Measurements from ENCODE around the gene GON7. TPM values are rescaled to one million over a fixed set of nuclear protein-coding genes. Genes with fewer than 3 reads are reported as not detected.
"Not testable (repeated sequence)": the region's sequence is repeated elsewhere in the genome, so short reads cannot be mapped to it uniquely, and the experiment has no call there.

Gene GON7
- total RNA-seq, 1 donor: 4.6 TPM

DNA sequence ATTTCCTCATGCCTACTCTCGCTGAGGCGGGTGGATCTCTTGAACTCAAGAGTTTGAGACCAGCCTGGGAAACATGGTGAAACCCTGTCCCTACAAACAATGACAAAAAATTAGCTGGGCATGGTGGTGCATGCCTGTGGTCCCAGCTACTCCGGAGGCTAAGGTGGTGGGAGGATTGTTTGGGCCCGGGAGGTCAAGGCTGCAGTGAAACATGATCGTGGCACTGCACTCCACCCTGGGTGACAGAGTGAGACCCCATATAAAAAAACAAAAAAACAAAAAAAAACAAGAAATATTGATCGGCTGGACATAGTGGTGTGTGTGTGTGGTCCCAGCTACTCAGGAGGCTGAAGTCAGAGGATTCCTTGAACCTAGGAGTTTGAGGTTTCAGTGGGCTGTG lies 31.4 kb downstream of the GON7 start:
- H3K9me3 ChIP-seq (ENCODE audit: low read depth, low read length): no peaks in the 10 kb centered on the region
- no peak overlapping the region for H3K4me3 ChIP-seq (ENCODE audit: low read length)
- no peaks in the 10 kb centered on the region for H3K4me1 ChIP-seq (ENCODE audit: insufficient read depth, low read length)
- H3K27me3 ChIP-seq (ENCODE audit: insufficient read depth, low read length): no peaks in the 10 kb centered on the region

DNA sequence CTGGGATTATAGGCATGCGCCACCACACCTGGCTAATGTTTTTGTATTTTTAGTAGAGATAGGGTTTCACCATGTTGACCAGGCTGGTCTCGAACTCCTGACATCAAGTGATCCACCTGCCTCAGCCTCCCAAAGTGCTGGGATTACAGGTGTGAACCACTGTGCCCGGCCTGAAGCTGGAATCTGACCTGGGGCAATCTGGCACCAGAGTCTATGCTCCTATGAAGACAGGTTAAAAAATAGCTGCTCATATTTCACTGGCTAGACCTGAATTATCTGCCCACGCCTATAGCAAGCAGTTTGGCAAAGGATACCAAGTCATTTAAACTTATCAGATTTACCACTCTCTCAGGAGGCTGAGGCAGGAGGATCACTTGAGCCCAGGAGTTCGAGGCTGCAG lies 32.1 kb downstream of the GON7 start:
- not testable (repeated sequence) for H3K27me3 ChIP-seq (ENCODE audit: insufficient read depth, low read length); H3K9me3 ChIP-seq (ENCODE audit: low read depth, low read length); H3K4me3 ChIP-seq (ENCODE audit: low read length); H3K4me1 ChIP-seq (ENCODE audit: insufficient read depth, low read length)

DNA sequence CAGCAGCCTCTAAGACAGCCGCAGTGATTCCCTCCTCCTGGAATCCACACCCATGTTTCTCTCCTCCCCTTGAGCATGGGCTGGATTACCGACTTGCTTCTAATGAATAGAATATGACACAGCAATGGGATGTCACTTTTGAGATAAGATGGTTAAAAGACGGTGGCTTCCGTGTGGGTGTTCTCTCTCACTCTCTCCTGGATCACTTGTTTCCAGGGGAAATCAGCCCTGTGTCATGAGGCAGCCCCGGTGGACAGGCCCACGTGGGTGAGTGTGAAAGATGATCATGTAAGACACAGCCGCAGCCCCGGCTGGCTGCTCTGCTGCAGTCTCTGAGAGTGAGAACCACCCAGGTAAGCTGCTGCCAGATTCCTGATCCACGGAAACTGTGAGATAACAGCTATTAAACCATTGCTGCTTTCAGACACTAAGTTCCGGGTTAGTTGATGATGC lies 32.9 kb downstream of the GON7 start:
- H3K9me3 ChIP-seq (ENCODE audit: low read depth, low read length): no peaks in the 10 kb centered on the region

DNA sequence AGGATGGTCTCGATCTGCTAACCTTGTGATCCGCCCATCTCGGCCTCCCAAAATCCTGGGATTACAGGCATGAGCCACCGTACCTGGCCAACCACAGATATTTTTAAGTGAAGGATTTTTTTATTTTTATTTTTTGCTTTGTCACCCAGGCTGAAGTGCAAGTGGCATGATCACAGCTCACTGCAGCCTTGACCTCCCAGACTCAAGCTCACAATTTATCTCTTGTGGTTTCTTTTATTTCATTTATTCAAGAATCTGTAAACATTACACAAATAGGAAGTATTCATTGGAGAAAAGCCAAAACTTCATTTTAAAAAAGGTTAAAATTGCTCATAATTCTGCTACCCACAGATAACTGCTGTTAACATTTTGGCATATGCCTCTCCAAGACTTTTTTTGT lies 35.5 kb downstream of the GON7 start:
- Histone ChIP-seq H3K4me3 (ENCODE audit: low read length) (no peak overlapping the region), H3K9me3 (ENCODE audit: low read depth, low read length) (no peaks in the 10 kb centered on the region), H3K27me3 (ENCODE audit: insufficient read depth, low read length) (no peaks in the 10 kb centered on the region), H3K4me1 (ENCODE audit: insufficient read depth, low read length) (no peaks in the 10 kb centered on the region)

More for the DNA sequence above, 32.9 kb downstream of the GON7 start:
- Histone ChIP-seq H3K27me3 (ENCODE audit: insufficient read depth, low read length) (no peaks in the 10 kb centered on the region), H3K4me3 (ENCODE audit: low read length) (no peak overlapping the region), H3K4me1 (ENCODE audit: insufficient read depth, low read length) (no peaks in the 10 kb centered on the region)

DNA sequence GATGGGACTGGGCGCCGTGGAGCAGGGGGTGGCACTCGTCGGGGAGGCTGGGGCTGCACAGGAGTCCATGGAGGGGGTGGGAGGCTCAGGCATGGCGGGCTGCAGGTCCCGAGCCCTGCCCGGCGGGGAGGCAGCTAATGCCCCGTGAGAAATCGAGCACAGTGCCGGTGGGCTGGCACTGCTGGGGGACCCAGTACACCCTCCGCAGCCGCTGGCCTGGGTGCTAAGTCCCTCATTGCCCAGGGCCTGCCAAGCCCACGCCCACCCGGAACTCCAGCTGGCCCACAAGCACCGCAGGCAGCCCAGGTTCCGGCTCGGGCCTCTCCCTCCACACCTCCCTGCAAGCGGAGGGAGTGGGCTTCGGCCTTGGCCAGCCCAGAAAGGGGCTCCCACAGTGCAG lies 36.7 kb downstream of the GON7 start:
- not testable (repeated sequence) for H3K9me3 ChIP-seq (ENCODE audit: low read depth, low read length); H3K4me1 ChIP-seq (ENCODE audit: insufficient read depth, low read length); H3K4me3 ChIP-seq (ENCODE audit: low read length); H3K27me3 ChIP-seq (ENCODE audit: insufficient read depth, low read length)

DNA sequence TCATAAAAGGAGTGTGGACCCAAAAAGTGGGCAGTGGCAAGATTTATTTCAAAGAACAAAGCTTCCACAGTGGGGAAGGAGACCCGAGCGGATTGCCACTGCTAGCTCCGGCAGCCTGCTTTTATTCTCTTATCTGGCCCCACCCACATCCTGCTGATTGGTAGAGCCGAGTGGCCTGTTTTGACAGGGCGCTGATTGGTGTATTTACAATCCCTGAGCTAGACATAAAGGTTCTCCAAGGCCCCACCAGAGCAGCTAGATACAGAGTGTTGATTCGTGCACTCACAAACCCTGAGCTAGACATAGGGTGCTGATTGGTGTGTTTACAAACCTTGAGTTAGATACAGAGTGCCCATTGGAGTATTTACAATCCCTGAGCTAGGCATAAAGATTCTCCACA lies 37.2 kb downstream of the GON7 start:
- not testable (repeated sequence) for H3K4me3 ChIP-seq (ENCODE audit: low read length); H3K9me3 ChIP-seq (ENCODE audit: low read depth, low read length); H3K4me1 ChIP-seq (ENCODE audit: insufficient read depth, low read length); H3K27me3 ChIP-seq (ENCODE audit: insufficient read depth, low read length)

DNA sequence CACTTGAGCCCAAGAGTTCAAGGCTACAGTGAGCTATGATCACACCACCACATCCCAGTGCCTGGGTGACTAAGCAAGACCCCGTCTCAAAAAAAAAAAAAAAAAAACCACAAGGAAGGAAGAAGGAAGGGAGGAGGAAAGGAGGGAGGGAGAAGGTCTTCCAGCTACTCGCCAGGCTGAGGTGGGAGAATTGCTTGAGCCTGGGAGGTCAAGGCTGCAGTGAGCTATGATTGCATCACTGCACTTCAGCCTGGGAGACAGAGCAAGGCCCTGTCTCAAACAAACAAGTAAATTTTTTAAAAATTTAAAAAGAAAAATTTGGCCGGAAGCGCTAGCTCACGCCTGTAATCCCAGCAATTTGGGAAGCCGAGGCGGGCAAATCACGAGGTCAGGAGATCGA lies 38.3 kb downstream of the GON7 start:
- H3K4me3 ChIP-seq (ENCODE audit: low read length); H3K4me1 ChIP-seq (ENCODE audit: insufficient read depth, low read length); H3K27me3 ChIP-seq (ENCODE audit: insufficient read depth, low read length); H3K9me3 ChIP-seq (ENCODE audit: low read depth, low read length): not testable (repeated sequence)

DNA sequence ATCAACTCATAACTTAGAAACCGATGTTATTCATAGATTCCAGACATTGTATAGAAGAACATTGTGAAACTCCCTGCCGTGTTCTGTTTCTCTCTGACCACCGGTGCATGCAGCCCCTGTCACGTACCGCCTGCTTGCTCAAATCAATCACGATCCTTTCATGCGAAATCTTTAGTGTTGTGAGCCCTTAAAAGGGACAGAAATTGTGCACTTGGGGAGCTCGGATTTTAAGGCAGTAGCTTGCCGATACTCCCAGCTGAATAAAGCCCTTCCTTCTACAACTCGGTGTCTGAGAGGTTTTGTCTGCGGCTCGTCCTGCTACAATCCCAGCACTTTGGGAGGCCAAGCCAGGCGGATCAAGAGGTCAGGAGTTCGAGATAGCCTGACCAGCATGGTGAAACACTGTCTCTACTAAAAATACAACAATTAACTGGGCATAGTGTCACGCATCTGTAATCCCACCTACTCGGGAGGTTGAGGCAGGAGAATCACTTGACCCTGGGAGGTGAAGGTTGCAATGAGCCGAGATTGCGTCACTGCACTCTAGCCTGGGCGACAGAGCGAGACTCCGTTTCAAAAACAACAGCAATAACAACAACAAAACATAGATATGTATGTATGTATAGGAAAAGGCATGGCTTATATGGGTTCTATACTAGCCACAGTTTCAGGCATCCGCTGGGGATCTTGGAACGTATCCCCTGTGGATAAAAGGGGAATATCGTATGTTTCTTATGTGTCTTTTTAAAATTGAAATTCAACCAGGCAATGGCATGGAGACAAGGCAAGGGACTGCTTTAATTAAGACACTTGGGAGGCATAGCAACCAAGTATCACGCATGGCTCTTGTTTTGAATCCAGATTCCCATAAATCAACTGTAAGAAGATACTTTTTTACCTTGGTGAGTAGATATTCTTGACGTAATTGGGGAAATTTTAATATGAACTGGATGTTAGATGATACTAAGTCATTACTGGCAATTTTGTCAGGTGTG lies 41.3 kb downstream of the GON7 start:
- H3K4me1 ChIP-seq (ENCODE audit: insufficient read depth, low read length): not testable (repeated sequence)

DNA sequence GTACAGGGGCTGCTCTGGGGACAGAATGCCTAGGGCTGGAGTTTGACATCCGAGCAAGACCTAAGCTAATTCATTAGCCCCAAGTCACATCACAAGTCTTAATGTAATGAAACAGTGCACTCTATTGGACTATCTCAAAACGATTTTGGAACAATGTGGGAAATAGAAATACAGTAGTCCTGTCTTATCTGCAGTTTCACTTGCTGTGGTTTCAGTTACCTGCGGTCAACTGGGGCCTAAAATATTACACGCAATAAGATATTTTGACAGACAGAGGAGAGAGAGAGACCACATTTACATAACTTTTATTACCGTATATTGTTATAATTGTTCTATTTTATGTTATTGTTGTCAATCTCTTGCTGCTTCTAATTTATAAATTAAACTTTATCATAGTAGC lies 43.3 kb downstream of the GON7 start:
- H3K27me3 ChIP-seq (ENCODE audit: insufficient read depth, low read length): no peaks in the 10 kb centered on the region
- no peak overlapping the region for H3K4me3 ChIP-seq (ENCODE audit: low read length)
- H3K9me3 ChIP-seq (ENCODE audit: low read depth, low read length): no peaks in the 10 kb centered on the region
- H3K4me1 ChIP-seq (ENCODE audit: insufficient read depth, low read length): no peaks in the 10 kb centered on the region

More for the DNA sequence above, 41.3 kb downstream of the GON7 start:
- not testable (repeated sequence) for H3K4me3 ChIP-seq (ENCODE audit: low read length); H3K9me3 ChIP-seq (ENCODE audit: low read depth, low read length); H3K27me3 ChIP-seq (ENCODE audit: insufficient read depth, low read length)

DNA sequence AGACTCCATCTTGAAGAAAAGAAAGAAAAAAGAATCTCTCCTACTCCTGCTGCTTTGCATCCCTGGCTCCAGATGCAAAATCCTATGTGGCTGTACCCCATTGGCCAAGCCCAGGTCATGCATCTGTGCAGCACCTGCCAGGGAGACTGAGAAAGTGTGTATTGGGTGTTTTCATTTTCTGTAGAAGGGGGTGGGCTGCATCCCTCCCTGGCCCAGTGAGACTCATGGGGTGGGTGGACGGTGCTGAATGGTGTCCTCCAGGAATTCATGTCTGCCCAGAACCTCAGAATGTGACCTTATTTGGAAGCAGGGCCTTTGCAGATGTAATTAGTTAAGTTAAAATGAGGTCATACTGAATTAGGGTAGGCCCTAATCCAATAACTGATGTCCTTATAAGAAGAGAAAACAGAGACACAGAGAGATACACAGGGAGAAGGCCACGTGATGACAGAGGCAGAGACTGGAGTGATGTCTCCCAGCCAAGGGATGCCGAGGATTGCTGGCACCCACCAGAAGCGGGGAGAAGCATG lies 45.4 kb downstream of the GON7 start:
- no peaks in the 10 kb centered on the region for H3K27me3 ChIP-seq (ENCODE audit: insufficient read depth, low read length)
- H3K4me3 ChIP-seq (ENCODE audit: low read length): no peak overlapping the region
- no peaks in the 10 kb centered on the region for H3K9me3 ChIP-seq (ENCODE audit: low read depth, low read length)
- no peaks in the 10 kb centered on the region for H3K4me1 ChIP-seq (ENCODE audit: insufficient read depth, low read length)

DNA sequence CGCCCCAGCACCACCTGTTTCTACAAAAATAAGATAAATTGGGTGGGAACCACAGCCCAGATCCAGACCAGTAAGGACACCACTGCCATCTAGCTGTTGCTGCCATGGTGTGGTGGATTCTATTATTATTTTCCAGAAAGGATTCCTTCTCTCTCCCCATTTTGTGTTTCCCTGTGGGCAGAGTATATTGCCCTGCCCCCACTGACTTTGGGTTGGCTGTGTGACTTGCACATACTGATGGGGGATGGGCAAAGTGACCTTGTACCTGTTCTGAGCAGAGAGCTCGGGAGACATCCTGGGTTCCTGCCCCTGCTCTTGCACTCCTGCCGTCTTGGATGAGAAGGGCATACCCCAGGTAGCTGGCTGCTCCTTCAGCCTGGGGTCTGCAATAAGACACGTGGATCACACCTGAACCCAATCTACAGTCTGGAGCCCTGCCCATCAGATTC lies 46.5 kb downstream of the GON7 start:
- Histone ChIP-seq H3K4me1 (ENCODE audit: insufficient read depth, low read length) (no peaks in the 10 kb centered on the region), H3K27me3 (ENCODE audit: insufficient read depth, low read length) (no peaks in the 10 kb centered on the region), H3K9me3 (ENCODE audit: low read depth, low read length) (no peaks in the 10 kb centered on the region), H3K4me3 (ENCODE audit: low read length) (no peak overlapping the region)

DNA sequence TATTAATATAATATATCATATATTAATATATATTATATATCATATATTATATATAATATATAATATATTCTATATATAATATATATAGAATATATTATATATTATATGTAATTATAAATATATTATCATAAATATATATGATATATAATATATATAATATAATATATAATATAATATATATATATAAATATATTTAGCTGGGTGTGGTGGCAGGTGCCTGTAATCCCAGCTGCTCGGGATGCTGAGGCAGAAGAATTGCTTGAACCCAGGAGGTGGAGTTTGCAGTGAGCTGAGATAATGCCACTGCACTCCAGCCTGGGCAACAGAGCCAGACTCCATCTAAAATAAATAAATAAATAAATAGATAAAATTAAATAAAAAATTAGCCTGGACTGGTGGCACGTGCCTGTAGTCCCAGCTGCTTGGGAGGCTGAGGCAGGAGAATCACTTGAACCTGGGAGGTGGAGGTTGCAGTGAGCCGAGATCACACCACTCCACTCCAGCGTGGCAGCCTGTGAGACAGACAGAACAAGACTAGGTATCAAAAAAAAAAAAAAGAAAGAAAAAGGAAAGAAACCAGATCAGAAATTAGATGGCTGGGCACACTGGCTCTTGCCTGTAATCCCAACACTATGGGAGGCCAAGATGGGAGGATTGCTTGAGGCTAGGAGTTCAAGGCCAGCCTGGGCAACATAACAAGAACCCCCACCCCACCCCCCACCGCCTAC lies 47.1 kb downstream of the GON7 start:
- H3K4me3 ChIP-seq (ENCODE audit: low read length); H3K4me1 ChIP-seq (ENCODE audit: insufficient read depth, low read length); H3K9me3 ChIP-seq (ENCODE audit: low read depth, low read length); H3K27me3 ChIP-seq (ENCODE audit: insufficient read depth, low read length): not testable (repeated sequence)

DNA sequence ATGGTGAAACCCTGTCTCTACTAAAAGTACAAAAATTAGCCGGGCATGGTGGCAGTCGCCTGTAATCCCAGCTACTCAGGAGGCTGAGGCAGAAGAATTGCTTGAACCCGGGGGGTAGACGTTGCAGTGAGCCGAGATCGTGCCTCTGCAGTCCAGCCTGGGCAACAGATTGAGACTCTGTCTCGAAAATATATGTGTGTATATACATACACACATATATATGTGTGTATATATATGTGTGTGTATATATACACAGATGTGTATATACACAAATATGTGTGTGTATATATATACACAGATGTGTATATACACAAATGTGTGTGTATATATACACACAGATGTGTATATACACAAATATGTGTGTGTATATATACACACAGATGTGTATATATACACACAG lies 48.5 kb downstream of the GON7 start:
- H3K9me3 ChIP-seq (ENCODE audit: low read depth, low read length); H3K4me3 ChIP-seq (ENCODE audit: low read length); H3K4me1 ChIP-seq (ENCODE audit: insufficient read depth, low read length); H3K27me3 ChIP-seq (ENCODE audit: insufficient read depth, low read length): not testable (repeated sequence)

DNA sequence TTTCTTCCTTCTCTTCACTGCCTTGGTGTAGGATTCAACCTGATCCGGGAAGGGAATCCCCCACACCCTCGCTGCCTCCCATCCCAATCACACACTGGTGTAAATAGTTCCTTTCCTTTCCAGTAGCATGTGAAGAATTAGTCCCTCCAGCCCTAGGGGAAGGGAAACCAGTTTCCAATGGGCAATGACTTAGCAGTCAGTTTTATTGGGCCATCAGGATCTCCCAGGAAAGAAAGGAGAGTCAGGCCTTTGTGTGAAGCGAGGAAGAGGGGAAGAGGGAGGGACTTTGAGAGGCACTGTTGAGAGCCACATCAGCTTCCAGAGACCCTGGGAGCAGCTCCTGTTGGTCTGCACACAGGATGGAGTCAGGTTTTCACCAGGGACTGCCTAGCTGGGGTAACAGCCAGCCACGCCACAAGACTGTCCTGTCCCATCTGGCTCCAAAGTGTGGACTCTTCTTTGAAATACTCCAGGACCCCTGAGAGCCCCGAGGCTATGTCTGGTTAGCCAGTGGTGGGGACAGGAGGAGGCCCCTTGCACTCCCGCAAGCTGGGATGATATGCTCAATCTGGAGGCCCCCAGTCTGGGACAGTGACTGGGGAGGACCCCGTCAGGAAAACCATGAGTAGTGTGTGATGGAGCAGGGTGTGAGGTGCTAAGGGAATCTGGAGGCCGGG lies 50.0 kb downstream of the GON7 start:
- H3K4me3 ChIP-seq (ENCODE audit: low read length): no peak overlapping the region
- H3K27me3 ChIP-seq (ENCODE audit: insufficient read depth, low read length): no peaks in the 10 kb centered on the region
- H3K9me3 ChIP-seq (ENCODE audit: low read depth, low read length): no peaks in the 10 kb centered on the region
- H3K4me1 ChIP-seq (ENCODE audit: insufficient read depth, low read length): peaks cover 15% of the 10 kb centered on the region

DNA sequence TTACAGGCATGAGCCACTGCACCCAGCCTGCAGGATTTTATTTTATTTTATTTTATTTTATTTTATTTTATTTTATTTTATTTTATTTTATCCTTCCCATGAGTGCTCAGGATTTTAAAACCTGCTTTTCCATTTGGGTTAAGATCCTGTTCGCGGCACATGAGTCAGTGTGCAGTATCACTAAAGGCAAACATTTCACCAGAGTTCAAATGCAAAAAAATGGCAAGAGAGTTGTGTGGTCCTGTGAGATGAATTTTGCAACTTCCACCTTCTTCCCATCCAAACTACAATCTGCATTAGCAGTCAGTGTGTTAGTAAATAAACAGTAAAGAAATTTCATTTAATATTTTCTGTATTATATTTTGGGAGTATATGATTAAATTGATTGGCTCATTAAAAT lies 51.2 kb downstream of the GON7 start:
- Histone ChIP-seq H3K9me3 (ENCODE audit: low read depth, low read length) (no peaks in the 10 kb centered on the region), H3K4me1 (ENCODE audit: insufficient read depth, low read length) (peaks cover 25% of the 10 kb centered on the region), H3K27me3 (ENCODE audit: insufficient read depth, low read length) (no peaks in the 10 kb centered on the region), H3K4me3 (ENCODE audit: low read length) (no peak overlapping the region)

All from mononuclear cell (primary cell).